HG03469 (cell line): ENCODE measurements around the gene NACC1.
"Not testable (repeated sequence)": the region's sequence is repeated elsewhere in the genome, so short reads cannot be mapped to it uniquely, and the experiment has no call there.

Experiments
- ATAC-seq: cut with Tn5 transposase; IDR thresholded peaks from one replicate; pipeline ENCODE4 v1.9.1; 2021; ENCODE audit warnings: mild to moderate bottlenecking, moderate library complexity, moderate number of reproducible peaks; ENCODE audit not compliant: unreplicated experiment

The NACC1 gene

GRCh38 chr19:13138171-13138915 lies 20.3 kb downstream of the NACC1 start:
- no peak for ATAC-seq

GRCh38 chr19:13138916-13139198 lies 20.8 kb downstream of the NACC1 start:
- no peak for ATAC-seq

- ATAC-seq: no peak
Measured at GRCh38 chr19:13139633-13140311, 21.7 kb downstream of the NACC1 start.

GRCh38 chr19:13146763-13147563 lies 28.9 kb downstream of the NACC1 start:
- no peak for ATAC-seq

DNA sequence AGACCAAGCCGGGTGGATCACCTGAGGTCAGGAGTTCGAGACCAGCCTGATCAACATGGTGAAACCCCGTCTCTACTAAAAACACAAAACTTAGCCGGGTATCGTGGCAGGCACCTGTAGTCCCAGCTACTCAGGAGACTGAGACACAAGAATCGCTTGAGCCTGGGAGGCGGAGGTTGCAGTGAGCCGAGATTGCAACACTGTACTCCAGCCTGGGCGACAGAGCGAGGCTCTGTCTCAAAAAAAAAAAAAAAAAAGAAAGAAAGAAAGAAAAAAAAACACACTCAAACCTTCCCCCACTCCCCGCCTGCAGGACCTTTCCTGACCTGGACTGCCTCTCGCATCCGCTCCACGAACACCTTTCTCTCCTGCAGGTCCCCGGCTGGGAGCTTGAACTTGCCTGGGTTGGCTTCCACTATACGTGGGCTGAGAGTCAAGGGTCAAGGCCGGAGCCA lies 31.1 kb downstream of the NACC1 start:
- not testable (repeated sequence) for ATAC-seq

GRCh38 chr19:13149628-13150186 lies 31.6 kb downstream of the NACC1 start:
- no peak for ATAC-seq

DNA sequence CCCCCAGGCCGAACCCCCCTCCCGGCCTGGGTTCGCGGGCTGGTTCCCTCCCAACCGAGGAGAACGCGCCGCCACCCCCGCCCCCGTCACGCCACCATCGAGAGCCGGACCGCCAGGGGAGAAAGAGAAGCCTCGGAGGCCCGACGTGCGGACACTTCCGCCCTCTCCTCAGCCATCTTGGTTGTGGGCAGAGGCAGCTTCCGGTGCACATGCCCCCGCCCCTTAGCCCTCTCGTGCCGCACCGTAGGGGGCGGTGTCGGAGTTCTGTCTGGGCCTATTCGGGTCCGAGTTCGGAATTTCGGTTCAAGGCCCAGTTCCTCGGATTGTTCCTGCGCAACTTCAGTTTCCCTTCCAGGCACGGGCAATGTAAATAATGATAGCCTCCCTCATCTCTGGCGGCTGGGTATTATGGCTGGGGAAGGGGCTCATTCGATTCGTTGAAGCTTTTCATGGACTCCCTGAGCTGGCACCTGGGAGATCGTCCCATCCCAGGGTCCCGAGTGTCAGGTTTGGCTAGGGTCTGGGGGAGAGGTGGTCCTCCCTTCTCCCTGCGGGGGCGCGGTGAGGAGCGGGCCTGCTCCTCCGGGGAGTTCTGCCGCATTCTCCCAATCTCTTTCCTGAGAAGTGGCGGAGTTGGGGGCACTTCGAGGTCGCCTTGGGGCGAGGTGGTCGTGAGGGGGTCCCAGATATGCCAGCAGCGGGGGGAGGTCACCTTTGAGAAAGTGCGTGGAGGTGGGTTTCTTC lies 32.3 kb downstream of the NACC1 start, which contains the start of the genes IER2 and STX10:
Gene IER2, plus strand, starts transcription at position 225 of the 744 bp plus-strand sequence. CDS start 2,776 bp downstream, outside the sequence.
Gene STX10, minus strand, starts transcription at position 189 of the 744 bp plus-strand sequence. CDS start 202 bp downstream, outside the sequence.
- peak; percentile 23 for ATAC-seq

GRCh38 chr19:13150931-13151604 lies 33.0 kb downstream of the NACC1 start:
- no peak for ATAC-seq

- ATAC-seq: no peak
Measured at GRCh38 chr19:13151605-13152355, 33.7 kb downstream of the NACC1 start.

GRCh38 chr19:13152356-13152973 lies 34.4 kb downstream of the NACC1 start:
- ATAC-seq: no peak

- no peak for ATAC-seq
Measured at GRCh38 chr19:13152974-13153568, 35.0 kb downstream of the NACC1 start.

GRCh38 chr19:13153569-13154240 lies 35.6 kb downstream of the NACC1 start:
- ATAC-seq: no peak

GRCh38 chr19:13154241-13154778 lies 36.2 kb downstream of the NACC1 start:
- no peak for ATAC-seq

- no peak for ATAC-seq
Measured at GRCh38 chr19:13154911-13155471, 36.9 kb downstream of the NACC1 start.

DNA sequence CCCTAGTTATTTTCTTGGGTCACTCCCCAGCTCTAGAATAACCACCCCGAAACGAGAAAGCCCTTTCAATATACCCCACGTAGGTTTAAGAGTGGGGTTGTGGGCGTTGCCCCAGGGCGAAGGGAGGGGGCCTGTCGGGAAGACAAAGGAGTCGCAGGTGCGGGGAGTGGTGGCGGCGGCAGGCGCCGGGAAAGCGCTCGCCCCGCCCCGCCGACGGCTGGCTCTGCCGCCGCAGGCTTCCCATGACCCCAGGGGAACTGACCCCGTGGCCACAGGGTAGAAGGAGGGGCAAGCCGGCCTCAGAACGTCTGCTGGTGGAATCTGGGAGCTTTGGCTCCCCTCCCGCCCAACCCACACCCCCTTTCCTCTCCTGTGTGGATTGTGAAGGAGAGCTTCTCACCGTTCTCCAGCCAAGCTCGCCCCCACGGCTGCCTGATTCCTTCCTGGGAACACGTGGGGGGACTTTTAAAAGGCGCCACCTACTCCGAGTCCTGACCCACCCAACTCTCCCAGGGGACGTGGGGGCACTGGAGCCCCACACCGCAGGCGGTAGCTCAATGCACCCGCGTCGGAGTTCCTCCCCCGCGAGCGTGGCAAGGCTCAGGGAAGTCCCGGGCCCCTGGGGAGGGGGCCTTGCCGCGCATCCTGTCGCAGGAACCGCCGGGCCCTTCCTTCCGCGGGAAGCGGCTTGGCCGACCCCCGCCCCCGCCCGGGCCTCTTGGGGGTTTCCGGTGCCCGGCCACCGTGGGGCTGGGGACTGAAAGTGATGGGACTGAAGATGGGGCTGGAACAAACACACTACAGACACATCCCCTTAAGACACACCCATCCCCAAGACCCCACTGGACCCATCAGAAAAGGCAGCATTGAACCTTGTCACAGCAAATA lies 37.7 kb downstream of the NACC1 start:
- no peak for ATAC-seq

DNA sequence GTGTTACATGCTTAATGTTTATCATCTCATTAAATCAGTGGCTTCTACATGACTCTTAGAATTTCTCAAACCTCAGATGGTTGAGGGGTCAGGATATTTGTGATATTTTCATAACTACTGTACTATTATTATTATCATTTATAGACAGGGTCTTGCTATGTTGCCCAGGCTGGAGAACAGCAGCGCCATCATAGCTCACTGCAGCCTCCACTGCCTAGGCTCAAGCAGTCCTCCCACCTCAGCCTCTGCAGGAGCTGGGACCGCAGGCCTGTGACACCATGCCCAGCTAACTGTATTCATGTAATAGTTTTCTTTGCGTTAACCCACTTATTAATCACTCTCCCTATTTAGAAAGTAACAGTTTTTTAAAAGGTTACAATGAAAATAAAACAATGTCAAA lies 41.6 kb downstream of the NACC1 start:
- no peak for ATAC-seq
